ENCODE data around the gene DOCK10.

The DOCK10 gene

DNA sequence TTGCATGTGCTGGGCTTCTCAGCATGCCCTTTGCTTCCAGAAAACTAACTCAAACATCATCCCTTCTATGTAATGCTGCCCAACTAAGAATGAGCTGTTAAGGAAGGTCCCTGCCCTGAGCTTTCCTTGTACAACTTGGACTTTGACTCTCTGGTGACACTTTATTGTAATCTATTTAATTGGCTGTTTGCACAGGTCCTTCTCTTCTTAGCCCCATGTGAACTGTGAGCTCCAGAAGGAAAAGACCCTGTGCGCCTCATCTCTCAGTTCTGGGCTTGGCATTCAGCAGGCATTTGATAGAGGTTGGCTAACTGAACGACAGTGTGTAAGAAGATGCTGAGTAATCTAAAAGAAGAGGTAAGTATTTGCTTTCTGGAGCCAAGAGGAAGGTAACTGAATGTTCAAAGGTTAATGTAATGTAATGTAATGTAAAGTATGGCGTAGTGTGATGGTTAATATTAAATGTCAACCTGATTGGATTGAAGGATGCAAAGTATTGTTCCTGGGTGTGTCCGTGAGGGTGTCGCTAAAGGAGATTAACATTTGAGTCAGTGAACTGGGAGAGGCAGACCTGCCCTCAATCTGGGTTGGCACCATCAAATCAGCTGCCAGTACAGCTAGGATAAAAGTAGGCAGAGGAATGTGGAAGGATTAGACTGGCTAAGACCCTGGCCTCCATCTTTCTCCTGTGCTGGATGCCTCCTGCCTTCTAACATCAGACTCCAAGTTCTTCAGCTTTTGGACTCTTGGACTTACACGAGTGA is 265.3 kb downstream of the DOCK10 start:
- H4K8ac ChIP-seq (ENCODE audit: low read depth, low read length) = no peak overlapping the region
- no peak overlapping the region for H3K18ac ChIP-seq (ENCODE audit: low read length)
- H3K23ac ChIP-seq (ENCODE audit: low read depth, low read length, poor library complexity) = no peak overlapping the region
- no peak overlapping the region for H2AK5ac ChIP-seq (ENCODE audit: low read depth, low read length)
- no peaks in the 10 kb centered on the region for H3K36me3 ChIP-seq (replicated peaks in 1 of 2; ENCODE audit: control insufficient read depth in 2 of 2, insufficient read depth in 2 of 2, low read length in 2 of 2)
- H2BK120ac ChIP-seq (ENCODE audit: low read depth, low read length) = no peak overlapping the region
- no peak overlapping the region for H3K4me2 ChIP-seq (ENCODE audit: insufficient read depth, low read length, poor library complexity, severe bottlenecking)
- no peak overlapping the region for H3K14ac ChIP-seq (ENCODE audit: low read length)
- H2BK5ac ChIP-seq (ENCODE audit: low read length) = no peak overlapping the region
- H2AFZ ChIP-seq (ENCODE audit: low read length) = no peak overlapping the region
- H3K4me3 ChIP-seq (ENCODE audit: low read length in 2 of 2) = no peak overlapping the region
- no peak overlapping the region for H2BK15ac ChIP-seq (ENCODE audit: low read length)
- no peak overlapping the region for H3K9ac ChIP-seq (ENCODE audit: low read depth, low read length, poor library complexity)
- peaks cover 0 to 17% of the 10 kb centered on the region in 2 donors for H3K4me1 ChIP-seq (ENCODE audit: control insufficient read depth in 2 of 2, insufficient read depth in 1 of 2, low read depth in 1 of 2, low read length in 2 of 2)
- H2BK12ac ChIP-seq (ENCODE audit: low read length) = no peak overlapping the region
- H3K79me1 ChIP-seq (ENCODE audit: low read depth, low read length) = no peaks in the 10 kb centered on the region
- DNase-seq (ENCODE audit: low spot score) = no peak
- H3K27me3 ChIP-seq (ENCODE audit: control insufficient read depth in 3 of 3, insufficient read depth in 3 of 3, low read depth in 1 of 3, low read length in 3 of 3) = no peaks in the 10 kb centered on the region
- H3K27ac ChIP-seq (replicated peaks; ENCODE audit: low read length) = no peak overlapping the region
- no peak overlapping the region for H4K91ac ChIP-seq (ENCODE audit: low read depth, low read length, poor library complexity)
- H3K4ac ChIP-seq (ENCODE audit: low read length) = no peak overlapping the region
- 100% methylated on average over 1 of the region's 6 CpGs for WGBS, 2 donors (ENCODE audit: extremely low coverage in 2 of 2, insufficient read length in 2 of 2, insufficient replicate concordance in 1 of 2)
- H3K9me3 ChIP-seq (replicated peaks in 1 of 2; ENCODE audit: control insufficient read depth in 2 of 2, insufficient read depth in 1 of 2, low read depth in 1 of 2, low read length in 2 of 2) = no peaks in the 10 kb centered on the region

DNA sequence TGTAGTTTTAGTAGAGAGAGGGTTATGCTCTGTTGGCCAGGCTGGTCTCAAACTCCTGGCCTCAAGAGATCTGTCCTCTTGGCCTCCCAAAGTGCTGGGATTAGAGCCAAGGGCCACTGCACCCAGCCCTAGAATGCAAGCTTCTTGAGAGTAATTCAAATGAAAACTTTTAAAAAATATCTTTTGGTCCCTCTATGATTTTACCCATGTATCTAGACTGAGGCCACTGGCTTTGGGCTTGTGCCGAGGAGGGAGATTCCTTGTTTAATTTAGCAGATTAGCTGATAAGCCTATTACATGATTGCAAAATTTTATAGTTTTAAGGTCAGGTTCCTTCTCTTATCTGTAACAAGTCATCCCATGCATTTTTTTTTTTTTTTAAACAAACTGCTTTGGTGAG is 266.6 kb downstream of the DOCK10 start:
- Histone ChIP-seq H4K91ac (ENCODE audit: low read depth, low read length, poor library complexity) (no peak overlapping the region), H3K9ac (ENCODE audit: low read depth, low read length, poor library complexity) (no peak overlapping the region), H3K4me2 (ENCODE audit: insufficient read depth, low read length, poor library complexity, severe bottlenecking) (no peak overlapping the region), H3K23ac (ENCODE audit: low read depth, low read length, poor library complexity) (no peak overlapping the region), H3K36me3 (replicated peaks in 1 of 2; ENCODE audit: control insufficient read depth in 2 of 2, insufficient read depth in 2 of 2, low read length in 2 of 2) (no peaks in the 10 kb centered on the region), H3K4me1 (ENCODE audit: control insufficient read depth in 2 of 2, insufficient read depth in 1 of 2, low read depth in 1 of 2, low read length in 2 of 2) (peaks cover 0 to 9% of the 10 kb centered on the region in 2 donors), H2BK15ac (ENCODE audit: low read length) (no peak overlapping the region), H4K8ac (ENCODE audit: low read depth, low read length) (no peak overlapping the region), H2BK120ac (ENCODE audit: low read depth, low read length) (no peak overlapping the region), H2AFZ (ENCODE audit: low read length) (no peak overlapping the region), H3K4ac (ENCODE audit: low read length) (no peak overlapping the region), H2BK5ac (ENCODE audit: low read length) (no peak overlapping the region), H2BK12ac (ENCODE audit: low read length) (no peak overlapping the region), H3K18ac (ENCODE audit: low read length) (no peak overlapping the region), H3K9me3 (replicated peaks in 1 of 2; ENCODE audit: control insufficient read depth in 2 of 2, insufficient read depth in 1 of 2, low read depth in 1 of 2, low read length in 2 of 2) (no peaks in the 10 kb centered on the region), H3K27ac (replicated peaks; ENCODE audit: low read length) (no peak overlapping the region), H3K27me3 (ENCODE audit: control insufficient read depth in 3 of 3, insufficient read depth in 3 of 3, low read depth in 1 of 3, low read length in 3 of 3) (no peaks in the 10 kb centered on the region), H2AK5ac (ENCODE audit: low read depth, low read length) (no peak overlapping the region), H3K14ac (ENCODE audit: low read length) (no peak overlapping the region), H3K79me1 (ENCODE audit: low read depth, low read length) (no peaks in the 10 kb centered on the region), H3K4me3 (ENCODE audit: low read length in 2 of 2) (no peak overlapping the region)
- WGBS, 2 donors (ENCODE audit: extremely low coverage in 2 of 2, insufficient read length in 2 of 2, insufficient replicate concordance in 1 of 2) = no CpG with 5 or more reads among the region's 1 CpG
- no peak for DNase-seq (ENCODE audit: low spot score)

DNA sequence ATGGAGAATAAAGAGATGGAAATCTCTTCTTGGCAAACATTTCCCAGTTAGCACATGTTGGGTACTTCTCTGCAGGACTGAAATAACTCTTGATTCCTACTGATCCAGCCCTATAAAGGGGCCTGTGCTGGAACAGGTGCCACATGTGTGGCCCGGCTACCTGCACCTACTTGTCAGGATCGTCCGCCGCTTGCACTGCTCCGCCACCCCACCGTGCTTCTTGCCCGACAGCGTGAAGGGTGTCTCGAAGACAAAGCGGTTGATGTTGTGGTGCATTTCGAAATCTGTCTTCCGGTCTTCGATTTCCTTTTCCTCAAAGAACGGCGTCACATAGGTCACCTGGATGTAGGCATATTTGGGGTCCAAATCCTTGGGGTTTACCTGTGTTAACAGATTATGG is 267.5 kb downstream of the DOCK10 start:
- no peak overlapping the region for H2BK120ac ChIP-seq (ENCODE audit: low read depth, low read length)

DNA sequence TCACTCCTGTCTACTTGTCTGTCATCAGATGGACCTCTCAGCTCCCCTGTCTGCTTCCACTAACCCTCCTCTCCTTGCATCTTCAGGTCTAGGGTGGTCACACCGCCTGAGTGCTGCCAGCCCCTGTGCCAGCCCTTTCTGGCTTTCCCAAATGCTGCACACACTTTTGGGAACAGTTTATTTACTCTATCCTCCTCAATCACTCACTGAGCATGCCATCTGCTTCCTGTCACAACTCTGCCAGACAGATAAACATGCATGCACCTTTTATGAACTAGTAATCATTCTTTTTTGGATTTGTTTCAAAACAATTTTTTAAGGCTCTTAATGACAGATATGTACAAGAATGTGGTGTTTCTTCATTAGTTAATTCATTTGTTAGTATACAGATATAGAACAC is 269.8 kb downstream of the DOCK10 start:
- no peaks in the 10 kb centered on the region for H3K79me1 ChIP-seq (ENCODE audit: low read depth, low read length)
- no peak overlapping the region for H2BK120ac ChIP-seq (ENCODE audit: low read depth, low read length)
- H3K4me1 ChIP-seq (ENCODE audit: control insufficient read depth in 2 of 2, insufficient read depth in 1 of 2, low read depth in 1 of 2, low read length in 2 of 2) = no peaks in the 10 kb centered on the region
- no CpG with 5 or more reads among the region's 1 CpG for WGBS, 2 donors (ENCODE audit: extremely low coverage in 2 of 2, insufficient read length in 2 of 2, insufficient replicate concordance in 1 of 2)
- peak overlapping the region in 1 of 2 donors; percentile 48 for H3K4me3 ChIP-seq (ENCODE audit: low read length in 2 of 2)
- H3K18ac ChIP-seq (ENCODE audit: low read length) = no peak overlapping the region
- no peak overlapping the region for H3K27ac ChIP-seq (replicated peaks; ENCODE audit: low read length)
- H3K4ac ChIP-seq (ENCODE audit: low read length) = no peak overlapping the region
- no peak overlapping the region for H4K8ac ChIP-seq (ENCODE audit: low read depth, low read length)
- no peaks in the 10 kb centered on the region for H3K27me3 ChIP-seq (ENCODE audit: control insufficient read depth in 3 of 3, insufficient read depth in 3 of 3, low read depth in 1 of 3, low read length in 3 of 3)
- no peak for DNase-seq (ENCODE audit: low spot score)
- no peak overlapping the region for H3K9ac ChIP-seq (ENCODE audit: low read depth, low read length, poor library complexity)
- no peak overlapping the region for H4K91ac ChIP-seq (ENCODE audit: low read depth, low read length, poor library complexity)
- H3K14ac ChIP-seq (ENCODE audit: low read length) = no peak overlapping the region
- H3K4me2 ChIP-seq (ENCODE audit: insufficient read depth, low read length, poor library complexity, severe bottlenecking) = no peak overlapping the region
- no peak overlapping the region for H2BK15ac ChIP-seq (ENCODE audit: low read length)
- no peak overlapping the region for H2AK5ac ChIP-seq (ENCODE audit: low read depth, low read length)
- peaks cover 0 to 5% of the 10 kb centered on the region in 2 donors for H3K9me3 ChIP-seq (replicated peaks in 1 of 2; ENCODE audit: control insufficient read depth in 2 of 2, insufficient read depth in 1 of 2, low read depth in 1 of 2, low read length in 2 of 2)
- H2BK5ac ChIP-seq (ENCODE audit: low read length) = no peak overlapping the region
- H3K23ac ChIP-seq (ENCODE audit: low read depth, low read length, poor library complexity) = no peak overlapping the region
- H2BK12ac ChIP-seq (ENCODE audit: low read length) = no peak overlapping the region
- H3K36me3 ChIP-seq (replicated peaks in 1 of 2; ENCODE audit: control insufficient read depth in 2 of 2, insufficient read depth in 2 of 2, low read length in 2 of 2) = no peaks in the 10 kb centered on the region
- no peak overlapping the region for H2AFZ ChIP-seq (ENCODE audit: low read length)

More for the DNA sequence above, 267.5 kb downstream of the DOCK10 start:
- Histone ChIP-seq H3K18ac (ENCODE audit: low read length) (no peak overlapping the region), H3K9me3 (replicated peaks in 1 of 2; ENCODE audit: control insufficient read depth in 2 of 2, insufficient read depth in 1 of 2, low read depth in 1 of 2, low read length in 2 of 2) (peaks cover 0 to 3% of the 10 kb centered on the region in 2 donors), H3K9ac (ENCODE audit: low read depth, low read length, poor library complexity) (no peak overlapping the region), H3K4ac (ENCODE audit: low read length) (no peak overlapping the region), H3K27ac (replicated peaks; ENCODE audit: low read length) (no peak overlapping the region), H3K27me3 (ENCODE audit: control insufficient read depth in 3 of 3, insufficient read depth in 3 of 3, low read depth in 1 of 3, low read length in 3 of 3) (no peaks in the 10 kb centered on the region), H3K4me1 (ENCODE audit: control insufficient read depth in 2 of 2, insufficient read depth in 1 of 2, low read depth in 1 of 2, low read length in 2 of 2) (peaks cover 0 to 2% of the 10 kb centered on the region in 2 donors), H2BK12ac (ENCODE audit: low read length) (no peak overlapping the region), H4K8ac (ENCODE audit: low read depth, low read length) (peak overlapping the region; percentile 53), H3K4me2 (ENCODE audit: insufficient read depth, low read length, poor library complexity, severe bottlenecking) (no peak overlapping the region), H3K4me3 (ENCODE audit: low read length in 2 of 2) (no peak overlapping the region), H3K36me3 (replicated peaks in 1 of 2; ENCODE audit: control insufficient read depth in 2 of 2, insufficient read depth in 2 of 2, low read length in 2 of 2) (no peaks in the 10 kb centered on the region), H2BK5ac (ENCODE audit: low read length) (no peak overlapping the region), H3K14ac (ENCODE audit: low read length) (no peak overlapping the region), H4K91ac (ENCODE audit: low read depth, low read length, poor library complexity) (no peak overlapping the region), H2AK5ac (ENCODE audit: low read depth, low read length) (no peak overlapping the region), H3K79me1 (ENCODE audit: low read depth, low read length) (no peaks in the 10 kb centered on the region), H2AFZ (ENCODE audit: low read length) (no peak overlapping the region), H3K23ac (ENCODE audit: low read depth, low read length, poor library complexity) (no peak overlapping the region), H2BK15ac (ENCODE audit: low read length) (peak overlapping the region; percentile 46)
- no CpG with 5 or more reads among the region's 15 CpGs for WGBS, 2 donors (ENCODE audit: extremely low coverage in 2 of 2, insufficient read length in 2 of 2, insufficient replicate concordance in 1 of 2)
- DNase-seq (ENCODE audit: low spot score) = no peak

All from neuronal stem cell (in vitro differentiated cells).